Astrocyte (in vitro differentiated cells and primary cell): Measurements from ENCODE around the gene GABBR2. TPM values are rescaled to one million over a fixed set of nuclear protein-coding genes. Genes with fewer than 3 reads are reported as not detected.

Experiments used
- DNase-seq: peaks from one replicate; pipeline ENCODE4 v3.0.0-alpha.2; 2010; ENCODE audit warnings: low read depth
- FAIRE-seq: peaks from 2 replicates; lab custom pipeline; 2011; peaks lifted over from hg19 to GRCh38; lab: Jason Lieb, UNC
- H2AFZ ChIP-seq: 2 replicates; pipeline ENCODE4 v1.6.0; 2012; ENCODE audit warnings: low read depth, low read length, inconsistent platforms
- H3K27ac ChIP-seq: 2 replicates; pipeline ENCODE4 v1.5.1; 2011; ENCODE audit warnings: low read depth, low read length, inconsistent platforms
- H3K27me3 ChIP-seq: 2 replicates; pipeline ENCODE4 v1.6.0; 2011; ENCODE audit warnings: low read length, inconsistent platforms; ENCODE audit not compliant: insufficient read depth
- H3K36me3 ChIP-seq: 2 replicates; pipeline ENCODE4 v1.5.1; 2011; ENCODE audit warnings: low read length, inconsistent platforms; ENCODE audit not compliant: insufficient read depth
- H3K4me1 ChIP-seq: 2 replicates; pipeline ENCODE4 v1.5.1; 2011; ENCODE audit warnings: low read length, inconsistent platforms; ENCODE audit not compliant: insufficient read depth
- H3K4me2 ChIP-seq: 2 replicates; pipeline ENCODE4 v1.6.0; 2012; ENCODE audit warnings: low read length, inconsistent platforms
- H3K4me3 ChIP-seq: 2 replicates; pipeline ENCODE4 v1.5.1; 2011; ENCODE audit warnings: low read depth, mild to moderate bottlenecking, low read length, inconsistent platforms; ENCODE audit not compliant: insufficient read depth
- H3K79me2 ChIP-seq: 2 replicates; pipeline ENCODE4 v1.6.0; 2012; ENCODE audit warnings: mild to moderate bottlenecking, low read length, inconsistent platforms; ENCODE audit not compliant: insufficient read depth
- H3K9ac ChIP-seq: 2 replicates; pipeline ENCODE4 v1.6.0; 2012; ENCODE audit warnings: mild to moderate bottlenecking, low read length, inconsistent platforms
- H3K9me3 ChIP-seq: 2 replicates; pipeline ENCODE4 v1.5.1; 2012; ENCODE audit warnings: low read depth, mild to moderate bottlenecking, low read length, inconsistent platforms; ENCODE audit not compliant: insufficient read depth
- H4K20me1 ChIP-seq: 2 replicates; pipeline ENCODE4 v1.6.0; 2012; ENCODE audit warnings: low read length, inconsistent platforms; ENCODE audit not compliant: insufficient read depth
- H3K27ac Mint-ChIP-seq: one replicate; pipeline ENCODE4 v1.8.0; 2021; ENCODE audit warnings: mild to moderate bottlenecking, mixed read lengths; ENCODE audit not compliant: unreplicated experiment
- H3K27me3 Mint-ChIP-seq: one replicate; pipeline ENCODE4 v1.8.0; 2021; ENCODE audit warnings: low read depth, mixed read lengths; ENCODE audit not compliant: unreplicated experiment
- H3K36me3 Mint-ChIP-seq: one replicate; pipeline ENCODE4 v1.8.0; 2021; ENCODE audit warnings: low read depth, mixed read lengths; ENCODE audit not compliant: unreplicated experiment
- H3K4me1 Mint-ChIP-seq: one replicate; pipeline ENCODE4 v1.8.0; 2021; ENCODE audit warnings: low read depth, mixed read lengths; ENCODE audit not compliant: unreplicated experiment
- H3K4me3 Mint-ChIP-seq: one replicate; pipeline ENCODE4 v1.8.0; 2021; ENCODE audit warnings: mild to moderate bottlenecking, moderate library complexity, mixed read lengths; ENCODE audit not compliant: unreplicated experiment
- H3K9me3 Mint-ChIP-seq: one replicate; pipeline ENCODE4 v1.8.0; 2021; ENCODE audit warnings: mild to moderate bottlenecking, mixed read lengths; ENCODE audit not compliant: unreplicated experiment
- EZH2 ChIP-seq: IDR thresholded peaks from 2 replicates; pipeline ENCODE4 v1.6.1; 2012; ENCODE audit warnings: mild to moderate bottlenecking, low read length, inconsistent platforms; ENCODE audit not compliant: insufficient read depth
- total RNA-seq: library from RNA; stranded (reverse); gene quantifications from 2 replicates; pipeline ENCODE4 v1.2.1, GENCODE V29; 2021
- TF ChIP-seq, protein P1 (sequence below): IDR thresholded peaks from 2 replicates; pipeline ENCODE4 v1.5.1; 2011; ENCODE audit warnings: low read depth, mild to moderate bottlenecking, inconsistent platforms, low read length, moderate library complexity; ENCODE audit not compliant: insufficient read depth

GABBR2 gene
- total RNA-seq, 1 donor from 2014 or later = 2.0 TPM

DNA sequence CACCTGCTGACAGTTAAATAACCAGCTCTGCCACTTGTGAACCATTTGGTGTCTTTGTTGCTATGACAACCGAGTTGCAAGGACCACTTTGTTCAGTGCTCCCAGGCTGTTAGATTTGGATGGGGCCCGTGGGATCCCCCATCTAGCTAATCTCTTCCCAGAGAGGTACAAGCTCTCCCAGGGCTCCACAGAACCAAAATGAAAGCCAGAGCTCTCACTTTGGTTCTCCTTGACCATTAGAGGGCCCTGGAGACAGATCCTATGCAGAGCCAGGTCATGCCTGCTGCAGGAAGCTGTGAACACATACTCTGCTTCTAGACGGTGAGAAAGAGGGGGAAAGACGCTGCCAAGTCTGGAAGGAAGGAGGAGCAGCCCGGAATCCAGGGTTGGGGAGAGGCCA lies 224.6 kb downstream of the GABBR2 start:
- no peaks in the 10 kb centered on the region for H3K9me3 Mint-ChIP-seq
- Histone ChIP-seq H3K27me3 (no peaks in the 10 kb centered on the region), H3K9me3 (no peaks in the 10 kb centered on the region), H2AFZ (no peak overlapping the region), H3K36me3 (no peaks in the 10 kb centered on the region), H3K79me2 (no peaks in the 10 kb centered on the region), H3K4me3 (no peak overlapping the region), H3K27ac (no peak overlapping the region), H3K4me2 (no peak overlapping the region), H4K20me1 (no peaks in the 10 kb centered on the region), H3K9ac (no peak overlapping the region), H3K4me1 (peaks cover 39% of the 10 kb centered on the region)
- TF ChIP-seq, protein P1, sequence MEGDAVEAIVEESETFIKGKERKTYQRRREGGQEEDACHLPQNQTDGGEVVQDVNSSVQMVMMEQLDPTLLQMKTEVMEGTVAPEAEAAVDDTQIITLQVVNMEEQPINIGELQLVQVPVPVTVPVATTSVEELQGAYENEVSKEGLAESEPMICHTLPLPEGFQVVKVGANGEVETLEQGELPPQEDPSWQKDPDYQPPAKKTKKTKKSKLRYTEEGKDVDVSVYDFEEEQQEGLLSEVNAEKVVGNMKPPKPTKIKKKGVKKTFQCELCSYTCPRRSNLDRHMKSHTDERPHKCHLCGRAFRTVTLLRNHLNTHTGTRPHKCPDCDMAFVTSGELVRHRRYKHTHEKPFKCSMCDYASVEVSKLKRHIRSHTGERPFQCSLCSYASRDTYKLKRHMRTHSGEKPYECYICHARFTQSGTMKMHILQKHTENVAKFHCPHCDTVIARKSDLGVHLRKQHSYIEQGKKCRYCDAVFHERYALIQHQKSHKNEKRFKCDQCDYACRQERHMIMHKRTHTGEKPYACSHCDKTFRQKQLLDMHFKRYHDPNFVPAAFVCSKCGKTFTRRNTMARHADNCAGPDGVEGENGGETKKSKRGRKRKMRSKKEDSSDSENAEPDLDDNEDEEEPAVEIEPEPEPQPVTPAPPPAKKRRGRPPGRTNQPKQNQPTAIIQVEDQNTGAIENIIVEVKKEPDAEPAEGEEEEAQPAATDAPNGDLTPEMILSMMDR = no peak
- no peak for TF ChIP-seq EZH2
- DNase-seq (peak; percentile 41), FAIRE-seq (no peak)
- peaks cover 5% of the 10 kb centered on the region for H3K27me3 Mint-ChIP-seq
- no peak overlapping the region for H3K4me3 Mint-ChIP-seq
- no peaks in the 10 kb centered on the region for H3K36me3 Mint-ChIP-seq
- no peak overlapping the region for H3K27ac Mint-ChIP-seq
- H3K4me1 Mint-ChIP-seq = peaks cover 49% of the 10 kb centered on the region

DNA sequence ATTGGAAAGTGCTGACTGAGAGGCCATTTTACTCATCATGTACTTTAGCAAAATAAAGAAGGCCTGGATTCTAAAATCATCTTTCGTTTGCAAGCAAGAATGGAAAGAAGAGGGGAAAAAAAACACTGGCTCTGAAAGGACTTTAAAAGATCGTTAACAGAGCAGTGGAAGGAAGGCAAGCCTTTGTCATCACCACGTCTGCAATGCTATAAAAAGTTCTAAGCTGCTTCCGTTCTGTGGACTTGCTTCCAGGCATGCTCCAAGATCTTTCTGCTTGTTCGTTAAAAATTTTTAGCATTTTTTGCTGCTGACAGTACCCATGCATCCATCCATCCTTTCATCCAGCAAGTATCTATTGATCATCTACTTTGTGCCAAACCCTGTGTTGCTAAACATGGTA lies 226.5 kb downstream of the GABBR2 start:
- Mint-ChIP-seq H3K4me3 (no peak overlapping the region), H3K4me1 (peaks cover 34% of the 10 kb centered on the region)
- FAIRE-seq = peak; percentile 99

DNA sequence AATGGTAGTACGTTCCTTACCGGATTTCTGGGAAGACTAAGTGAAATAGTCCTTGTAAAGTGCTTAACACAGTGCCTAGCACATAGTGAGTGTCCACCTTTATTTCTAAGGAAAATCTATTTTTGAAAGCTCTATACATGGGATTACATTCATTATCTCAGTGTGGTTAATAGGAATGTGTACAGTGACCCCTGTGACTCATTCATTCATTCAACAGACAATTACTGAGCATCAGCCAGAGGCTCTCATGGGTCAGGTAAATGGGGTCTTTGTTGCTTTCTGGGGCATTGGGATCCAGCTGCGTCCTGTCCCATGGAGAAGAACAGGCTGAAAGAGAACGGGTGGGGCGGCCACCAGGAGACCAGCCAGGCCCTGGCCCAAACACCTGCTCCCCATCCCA lies 227.1 kb downstream of the GABBR2 start:
- H3K4me1 ChIP-seq = peaks cover 25% of the 10 kb centered on the region
- Mint-ChIP-seq H3K27me3 (peaks cover 7% of the 10 kb centered on the region), H3K4me1 (peaks cover 32% of the 10 kb centered on the region), H3K27ac (no peak overlapping the region), H3K36me3 (no peaks in the 10 kb centered on the region), H3K9me3 (no peaks in the 10 kb centered on the region), H3K4me3 (no peak overlapping the region)
- H3K9me3 ChIP-seq = no peaks in the 10 kb centered on the region
- no peaks in the 10 kb centered on the region for H4K20me1 ChIP-seq
- H3K9ac ChIP-seq = no peak overlapping the region
- no peaks in the 10 kb centered on the region for H3K36me3 ChIP-seq
- peak overlapping the region; percentile 12 for H3K4me2 ChIP-seq
- FAIRE-seq (no peak), DNase-seq (peak; percentile 21)
- no peaks in the 10 kb centered on the region for H3K27me3 ChIP-seq
- H3K4me3 ChIP-seq = no peak overlapping the region
- no peak for TF ChIP-seq EZH2
- TF ChIP-seq, protein P1 = no peak
- H3K27ac ChIP-seq = no peak overlapping the region
- H3K79me2 ChIP-seq = no peaks in the 10 kb centered on the region
- no peak overlapping the region for H2AFZ ChIP-seq

More for the DNA sequence above, 226.5 kb downstream of the GABBR2 start:
- Histone ChIP-seq H3K27ac (no peak overlapping the region), H3K27me3 (no peaks in the 10 kb centered on the region), H3K4me2 (peak overlapping the region; percentile 12), H3K36me3 (no peaks in the 10 kb centered on the region), H3K9me3 (no peaks in the 10 kb centered on the region), H3K9ac (no peak overlapping the region), H3K4me3 (no peak overlapping the region), H2AFZ (no peak overlapping the region), H4K20me1 (no peaks in the 10 kb centered on the region), H3K79me2 (no peaks in the 10 kb centered on the region), H3K4me1 (peaks cover 25% of the 10 kb centered on the region)
- DNase-seq = peak; percentile 53
- no peaks in the 10 kb centered on the region for H3K36me3 Mint-ChIP-seq
- no peaks in the 10 kb centered on the region for H3K9me3 Mint-ChIP-seq
- H3K27ac Mint-ChIP-seq = no peak overlapping the region
- peaks cover 5% of the 10 kb centered on the region for H3K27me3 Mint-ChIP-seq
- no peak for TF ChIP-seq EZH2
- TF ChIP-seq, protein P1 = no peak
